Vagina (tissue), 2 donors: Measurements from ENCODE around the gene ECEL1.

Source experiments
- POLR2A ChIP-seq, 2 donors: fragments of 450-650 bp; IDR thresholded peaks; one replicate each; pipeline ENCODE4 v1.6.1; 2017; ENCODE audit warnings: antibody characterized with exemption in 2 of 2, mild to moderate bottlenecking in 2 of 2, moderate library complexity in 2 of 2
- POLR2AphosphoS5 ChIP-seq, 2 donors: sonication (generic); formaldehyde crosslinking; IDR thresholded peaks; one replicate each; pipeline ENCODE4 v1.9.0; 2017; ENCODE audit warnings: antibody characterized with exemption in 2 of 2, mild to moderate bottlenecking in 2 of 2, low read depth in 1 of 2; ENCODE audit not compliant: insufficient read depth in 1 of 2
- TF ChIP-seq, protein P1 (sequence below), 3 experiments: fragments of 450-650 bp in 2 of 3; fragments of 200-600 bp in 1 of 3; sonication (generic) in 1 of 3; IDR thresholded peaks; one replicate each; pipeline ENCODE4 v1.5.1; 2017 to 2019; ENCODE audit warnings: antibody characterized with exemption in 3 of 3, mild to moderate bottlenecking in 2 of 3, moderate library complexity in 2 of 3

DNA sequence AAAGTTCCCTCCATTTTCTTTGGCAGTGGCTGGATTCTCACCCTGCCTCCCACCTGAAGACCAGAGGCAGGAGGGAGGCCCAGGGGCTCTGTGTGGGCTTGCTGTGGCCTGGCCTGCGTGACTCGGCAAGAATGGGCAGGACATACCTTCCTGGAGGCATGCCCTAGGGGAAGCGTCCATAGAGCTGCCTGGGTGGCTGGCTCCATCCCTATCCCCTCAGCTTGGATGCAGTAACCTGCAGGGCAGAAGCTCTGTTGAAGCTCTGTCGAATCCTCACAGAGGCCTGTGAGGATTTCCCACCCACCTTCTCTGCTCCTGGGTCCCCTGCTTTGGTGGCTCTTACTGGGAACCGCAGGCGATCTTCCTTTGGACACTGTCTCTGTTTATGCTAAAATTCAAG, 31.2 kb upstream of the ECEL1 start:
- TF ChIP-seq, protein P1, sequence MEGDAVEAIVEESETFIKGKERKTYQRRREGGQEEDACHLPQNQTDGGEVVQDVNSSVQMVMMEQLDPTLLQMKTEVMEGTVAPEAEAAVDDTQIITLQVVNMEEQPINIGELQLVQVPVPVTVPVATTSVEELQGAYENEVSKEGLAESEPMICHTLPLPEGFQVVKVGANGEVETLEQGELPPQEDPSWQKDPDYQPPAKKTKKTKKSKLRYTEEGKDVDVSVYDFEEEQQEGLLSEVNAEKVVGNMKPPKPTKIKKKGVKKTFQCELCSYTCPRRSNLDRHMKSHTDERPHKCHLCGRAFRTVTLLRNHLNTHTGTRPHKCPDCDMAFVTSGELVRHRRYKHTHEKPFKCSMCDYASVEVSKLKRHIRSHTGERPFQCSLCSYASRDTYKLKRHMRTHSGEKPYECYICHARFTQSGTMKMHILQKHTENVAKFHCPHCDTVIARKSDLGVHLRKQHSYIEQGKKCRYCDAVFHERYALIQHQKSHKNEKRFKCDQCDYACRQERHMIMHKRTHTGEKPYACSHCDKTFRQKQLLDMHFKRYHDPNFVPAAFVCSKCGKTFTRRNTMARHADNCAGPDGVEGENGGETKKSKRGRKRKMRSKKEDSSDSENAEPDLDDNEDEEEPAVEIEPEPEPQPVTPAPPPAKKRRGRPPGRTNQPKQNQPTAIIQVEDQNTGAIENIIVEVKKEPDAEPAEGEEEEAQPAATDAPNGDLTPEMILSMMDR (IDR thresholded peaks at IDR 0.05) = no peak
- TF ChIP-seq POLR2A (IDR thresholded peaks at IDR 0.05) (no peak), POLR2AphosphoS5 (IDR thresholded peaks at IDR 0.05; ENCODE audit: insufficient read depth in 1 of 2, low read depth in 1 of 2) (no peak)
